Measurements from ENCODE around the gene RBBP7. TPM values are rescaled to one million over a fixed set of nuclear protein-coding genes. Genes with fewer than 3 reads are reported as not detected.
"Not testable (repeated sequence)": the region's sequence is repeated elsewhere in the genome, so short reads cannot be mapped to it uniquely, and the experiment has no call there.

Gene RBBP7
- total RNA-seq, 5 donors from 2014 or later (not counting 1 experiment from before 2014, with no cell fraction given): 72.6 to 111 (median 90.3) TPM

DNA sequence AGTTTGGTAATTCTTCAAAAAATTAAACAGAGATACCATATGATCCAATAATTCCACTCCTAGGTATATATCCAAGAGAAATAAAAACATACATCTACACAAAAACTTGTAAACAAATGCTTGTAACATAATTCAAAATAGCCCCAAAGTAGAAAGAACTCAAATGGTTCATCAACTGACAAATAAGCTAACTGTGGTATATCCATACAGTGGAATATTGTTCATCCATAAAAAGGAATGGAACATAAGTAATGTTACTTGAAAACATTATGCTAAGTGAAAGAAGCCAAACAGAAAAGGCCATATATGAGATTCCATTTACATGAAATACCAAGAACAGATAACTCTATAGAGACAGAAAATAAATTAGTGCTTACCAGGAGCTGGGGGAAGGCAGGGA lies 13.4 kb downstream of the RBBP7 start:
- Mint-ChIP-seq H3K27me3 (peaks cover 0 to 3% of the 10 kb centered on the region in 2 donors), H3K9me3 (no peaks in the 10 kb centered on the region), H3K36me3 (peaks cover 25% of the 10 kb centered on the region), H3K4me1 (peaks cover 0 to 29% (median 20%) of the 10 kb centered on the region in 3 donors), H3K27ac (no peak overlapping the region), H3K4me3 (no peak overlapping the region)
- Histone ChIP-seq H3K36me3 (ENCODE audit: control insufficient read depth in 2 of 2, extremely low read depth in 1 of 2, insufficient read depth in 1 of 2, low read length in 1 of 2) (peaks cover 3 to 43% of the 10 kb centered on the region in 2 donors), H3K4me1 (ENCODE audit: control insufficient read depth in 1 of 2, extremely low read depth in 1 of 2, insufficient read depth in 2 of 2, low read length in 2 of 2) (no peaks in the 10 kb centered on the region), H3K27me3 (replicated peaks in 1 of 2; ENCODE audit: control insufficient read depth in 2 of 2, extremely low read depth in 1 of 2, insufficient read depth in 2 of 2, low read length in 1 of 2) (no peaks in the 10 kb centered on the region), H3K4me3 (ENCODE audit: control insufficient read depth in 1 of 2, extremely low read depth in 1 of 2, low read length in 1 of 2) (no peak overlapping the region), H3K9me3 (no peaks in the 10 kb centered on the region), H3K27ac (ENCODE audit: low read length) (no peak overlapping the region)
- ChIA-PET CTCF (interaction anchor here in 1 of 2 donors (0.6 kb wide), 1 partner anchor 31 kb away, joined by 4 read pairs; no protein-coding TSS in a partner anchor), POLR2A (interaction anchor here (0.6 to 1.6 kb wide), 2 partner anchors 35 to 1641 kb away, joined by 3 read pairs; no protein-coding TSS in a partner anchor)
- no peak for ATAC-seq (replicated peaks in 1 of 4)
- no peak for DNase-seq

DNA sequence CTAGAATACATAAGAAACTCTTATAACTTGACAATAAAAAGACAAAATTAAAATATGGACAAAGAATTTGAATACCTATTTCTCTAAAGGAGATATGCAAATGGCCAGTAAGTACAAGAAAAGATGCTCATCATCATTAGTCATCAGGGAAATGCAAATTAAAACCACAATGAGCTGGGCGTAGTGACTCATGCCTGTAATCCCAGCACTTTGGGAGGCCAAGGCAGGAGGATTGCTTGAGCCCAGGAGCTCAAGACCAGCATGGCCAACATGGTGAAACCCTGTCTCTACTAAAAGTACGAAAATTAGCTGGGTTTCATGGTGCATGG lies 14.1 kb downstream of the RBBP7 start:
- Mint-ChIP-seq H3K36me3 (peaks cover 25% of the 10 kb centered on the region), H3K27ac (peak overlapping the region in 1 of 2 donors; percentile 39), H3K4me1 (peaks cover 0 to 29% (median 20%) of the 10 kb centered on the region in 3 donors)
- H3K4me3 ChIP-seq (ENCODE audit: control insufficient read depth in 1 of 2, extremely low read depth in 1 of 2, low read length in 1 of 2); H3K9me3 ChIP-seq; H3K27me3 ChIP-seq (replicated peaks in 1 of 2; ENCODE audit: control insufficient read depth in 2 of 2, extremely low read depth in 1 of 2, insufficient read depth in 2 of 2, low read length in 1 of 2); H3K9me3 Mint-ChIP-seq; H3K27ac ChIP-seq (ENCODE audit: low read length); H3K4me3 Mint-ChIP-seq; ATAC-seq (replicated peaks in 1 of 4); H3K4me1 ChIP-seq (ENCODE audit: control insufficient read depth in 1 of 2, extremely low read depth in 1 of 2, insufficient read depth in 2 of 2, low read length in 2 of 2); DNase-seq; H3K27me3 Mint-ChIP-seq: not testable (repeated sequence)
- POLR2A ChIA-PET: interaction anchor here in 1 of 2 donors (0.7 to 0.8 kb wide), 2 partner anchors 10 to 13 kb away, joined by 4 to 11 read pairs; no protein-coding TSS in a partner anchor
- H3K36me3 ChIP-seq (ENCODE audit: control insufficient read depth in 2 of 2, extremely low read depth in 1 of 2, insufficient read depth in 1 of 2, low read length in 1 of 2): peaks cover 0 to 41% of the 10 kb centered on the region in 2 donors
- CTCF ChIA-PET: interaction anchor here in 1 of 2 donors (0.6 to 1.0 kb wide), 2 partner anchors 24 to 30 kb away, joined by 3 to 4 read pairs; no protein-coding TSS in a partner anchor
- WGBS (ENCODE audit: insufficient coverage): 40% methylated on average over 1 of the region's 2 CpGs

- peaks cover 25% of the 10 kb centered on the region for H3K36me3 Mint-ChIP-seq
- H3K4me3 Mint-ChIP-seq: no peak overlapping the region
- peaks cover 0 to 3% of the 10 kb centered on the region in 2 donors for H3K27me3 Mint-ChIP-seq
- ChIA-PET POLR2A (interaction anchor here in 1 of 2 donors (0.7 to 0.8 kb wide), 2 partner anchors 10 to 14 kb away, joined by 4 to 11 read pairs; no protein-coding TSS in a partner anchor), CTCF (interaction anchor here in 1 of 2 donors (1.0 kb wide), 1 partner anchor 23 kb away, joined by 3 read pairs; no protein-coding TSS in a partner anchor)
- Histone ChIP-seq H3K9me3 (no peaks in the 10 kb centered on the region), H3K27ac (ENCODE audit: low read length) (no peak overlapping the region), H3K36me3 (ENCODE audit: control insufficient read depth in 2 of 2, extremely low read depth in 1 of 2, insufficient read depth in 1 of 2, low read length in 1 of 2) (peaks cover 0 to 41% of the 10 kb centered on the region in 2 donors), H3K27me3 (replicated peaks in 1 of 2; ENCODE audit: control insufficient read depth in 2 of 2, extremely low read depth in 1 of 2, insufficient read depth in 2 of 2, low read length in 1 of 2) (no peaks in the 10 kb centered on the region), H3K4me1 (ENCODE audit: control insufficient read depth in 1 of 2, extremely low read depth in 1 of 2, insufficient read depth in 2 of 2, low read length in 2 of 2) (no peaks in the 10 kb centered on the region), H3K4me3 (ENCODE audit: control insufficient read depth in 1 of 2, extremely low read depth in 1 of 2, low read length in 1 of 2) (no peak overlapping the region)
- no peak for ATAC-seq (replicated peaks in 1 of 4)
- no CpG with 5 or more reads among the region's 5 CpGs for WGBS (ENCODE audit: insufficient coverage)
- no peaks in the 10 kb centered on the region for H3K9me3 Mint-ChIP-seq
- H3K4me1 Mint-ChIP-seq: peaks cover 0 to 29% (median 20%) of the 10 kb centered on the region in 3 donors
- DNase-seq: no peak
- H3K27ac Mint-ChIP-seq: no peak overlapping the region
Observed at GRCh38 chrX:16855363-16856075, 14.6 kb downstream of the RBBP7 start.

DNA sequence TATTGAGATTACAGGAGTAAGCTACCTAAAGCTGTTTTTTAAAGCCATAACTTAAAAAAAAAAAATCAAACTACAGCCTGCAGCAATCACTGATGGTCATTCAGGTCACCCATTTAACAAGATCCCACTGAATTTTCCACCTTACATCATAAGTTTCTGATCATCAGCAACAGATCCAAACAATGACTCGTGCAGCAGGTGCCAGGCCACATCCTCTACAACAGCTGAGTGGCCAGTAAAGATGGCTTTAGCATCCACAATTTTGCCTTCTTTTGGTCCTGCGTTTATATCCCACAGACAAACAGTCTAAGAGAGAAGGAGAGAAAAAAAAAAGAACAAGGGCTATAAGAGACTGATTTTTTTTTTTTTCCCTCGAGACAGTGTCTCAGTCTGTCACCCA lies 16.6 kb downstream of the RBBP7 start:
- peaks cover 0 to under 1% of the 10 kb centered on the region in 2 donors for H3K27me3 Mint-ChIP-seq
- Histone ChIP-seq H3K27ac (ENCODE audit: low read length) (no peak overlapping the region), H3K4me3 (ENCODE audit: control insufficient read depth in 1 of 2, extremely low read depth in 1 of 2, low read length in 1 of 2) (no peak overlapping the region), H3K4me1 (ENCODE audit: control insufficient read depth in 1 of 2, extremely low read depth in 1 of 2, insufficient read depth in 2 of 2, low read length in 2 of 2) (no peaks in the 10 kb centered on the region), H3K27me3 (replicated peaks in 1 of 2; ENCODE audit: control insufficient read depth in 2 of 2, extremely low read depth in 1 of 2, insufficient read depth in 2 of 2, low read length in 1 of 2) (no peaks in the 10 kb centered on the region), H3K36me3 (ENCODE audit: control insufficient read depth in 2 of 2, extremely low read depth in 1 of 2, insufficient read depth in 1 of 2, low read length in 1 of 2) (peaks cover 0 to 43% of the 10 kb centered on the region in 2 donors), H3K9me3 (no peaks in the 10 kb centered on the region)
- POLR2A ChIA-PET: interaction anchor here in 1 of 2 donors (0.6 kb wide), 1 partner anchor 14 kb away, joined by 3 read pairs; no protein-coding TSS in a partner anchor
- CTCF ChIA-PET: interaction anchor here in 1 of 2 donors (0.6 kb wide), 1 partner anchor 1062 kb away, joined by 4 read pairs; no protein-coding TSS in a partner anchor
- ATAC-seq (replicated peaks in 1 of 4) (no peak), DNase-seq (no peak)
- H3K36me3 Mint-ChIP-seq: peaks cover 19% of the 10 kb centered on the region
- no peaks in the 10 kb centered on the region for H3K9me3 Mint-ChIP-seq
- H3K4me1 Mint-ChIP-seq: peaks cover 0 to 15% (median 11%) of the 10 kb centered on the region in 3 donors
- WGBS (ENCODE audit: insufficient coverage): no CpG with 5 or more reads among the region's 3 CpGs
- no peak overlapping the region for H3K27ac Mint-ChIP-seq
- H3K4me3 Mint-ChIP-seq: no peak overlapping the region

- no peak for DNase-seq
- Histone ChIP-seq H3K27ac (ENCODE audit: low read length) (no peak overlapping the region), H3K4me3 (ENCODE audit: control insufficient read depth in 1 of 2, extremely low read depth in 1 of 2, low read length in 1 of 2) (no peak overlapping the region), H3K27me3 (replicated peaks in 1 of 2; ENCODE audit: control insufficient read depth in 2 of 2, extremely low read depth in 1 of 2, insufficient read depth in 2 of 2, low read length in 1 of 2) (no peaks in the 10 kb centered on the region), H3K9me3 (no peaks in the 10 kb centered on the region), H3K36me3 (ENCODE audit: control insufficient read depth in 2 of 2, extremely low read depth in 1 of 2, insufficient read depth in 1 of 2, low read length in 1 of 2) (peaks cover 0 to 46% of the 10 kb centered on the region in 2 donors), H3K4me1 (ENCODE audit: control insufficient read depth in 1 of 2, extremely low read depth in 1 of 2, insufficient read depth in 2 of 2, low read length in 2 of 2) (no peaks in the 10 kb centered on the region)
- H3K27me3 Mint-ChIP-seq: no peaks in the 10 kb centered on the region
- no peak for ATAC-seq (replicated peaks in 1 of 4)
- H3K9me3 Mint-ChIP-seq: no peaks in the 10 kb centered on the region
- H3K27ac Mint-ChIP-seq: no peak overlapping the region
- WGBS (ENCODE audit: insufficient coverage): no CpG with 5 or more reads among the region's 12 CpGs
- CTCF ChIA-PET: interaction anchor here in 1 of 2 donors (0.6 kb wide), 1 partner anchor 40 kb away, joined by 3 read pairs; no protein-coding TSS in a partner anchor
- peaks cover 0 to 15% (median 10%) of the 10 kb centered on the region in 3 donors for H3K4me1 Mint-ChIP-seq
- peaks cover 22% of the 10 kb centered on the region for H3K36me3 Mint-ChIP-seq
- POLR2A ChIA-PET: no interaction called here
- no peak overlapping the region for H3K4me3 Mint-ChIP-seq
Observed at GRCh38 chrX:16852617-16853179, 17.5 kb downstream of the RBBP7 start.

- H3K36me3 Mint-ChIP-seq: peaks cover 16% of the 10 kb centered on the region
- CTCF ChIA-PET: no interaction called here
- H3K27ac Mint-ChIP-seq: no peak overlapping the region
- Histone ChIP-seq H3K27ac (ENCODE audit: low read length) (no peak overlapping the region), H3K36me3 (ENCODE audit: control insufficient read depth in 2 of 2, extremely low read depth in 1 of 2, insufficient read depth in 1 of 2, low read length in 1 of 2) (peaks cover 0 to 41% of the 10 kb centered on the region in 2 donors), H3K27me3 (replicated peaks in 1 of 2; ENCODE audit: control insufficient read depth in 2 of 2, extremely low read depth in 1 of 2, insufficient read depth in 2 of 2, low read length in 1 of 2) (no peaks in the 10 kb centered on the region), H3K9me3 (no peaks in the 10 kb centered on the region), H3K4me3 (ENCODE audit: control insufficient read depth in 1 of 2, extremely low read depth in 1 of 2, low read length in 1 of 2) (no peak overlapping the region), H3K4me1 (ENCODE audit: control insufficient read depth in 1 of 2, extremely low read depth in 1 of 2, insufficient read depth in 2 of 2, low read length in 2 of 2) (no peaks in the 10 kb centered on the region)
- no CpG with 5 or more reads among the region's 3 CpGs for WGBS (ENCODE audit: insufficient coverage)
- no peaks in the 10 kb centered on the region for H3K27me3 Mint-ChIP-seq
- H3K9me3 Mint-ChIP-seq: no peaks in the 10 kb centered on the region
- H3K4me1 Mint-ChIP-seq: peaks cover 0 to 9% (median 9%) of the 10 kb centered on the region in 3 donors
- no peak for ATAC-seq (replicated peaks in 1 of 4)
- POLR2A ChIA-PET: interaction anchor here in 1 of 2 donors (0.6 kb wide), 1 partner anchor 31 kb away, joined by 10 read pairs; no protein-coding TSS in a partner anchor
- DNase-seq: no peak
- no peak overlapping the region for H3K4me3 Mint-ChIP-seq
Observed at GRCh38 chrX:16851827-16852226, 18.3 kb downstream of the RBBP7 start.
